HepG2 (cell line): ENCODE results near the gene CSMD2. TPM values are rescaled to one million over a fixed set of nuclear protein-coding genes. Genes with fewer than 3 reads are reported as not detected.

Experiments used
- ATAC-seq: fragments of 200-7000 bp; cut with Tn5 transposase; 3 replicates; pipeline ENCODE4 v1.9.1; 2020; ENCODE audit warnings: mild to moderate bottlenecking, moderate library complexity
- BruUV-seq: library from RNA; stranded (reverse); fragments of 400-500 nt; replicated peaks from 2 replicates; lab custom pipeline; 2021; lab: Mats Ljungman, UMichigan
- CTCF ChIA-PET: fragments of 300-600 bp; formaldehyde crosslinking; extraction: SDS; loops from one replicate; lab custom pipeline; 2021; ENCODE audit warnings: low total read pairs, inconsistent platforms, low intra/inter-chr PET ratio; lab: Yijun Ruan, JAX
- POLR2A ChIA-PET: fragments of 350-600 bp; sonication (Branson Sonifier 250); formaldehyde crosslinking; loops from one replicate; lab custom pipeline; 2020; ENCODE audit warnings: antibody characterized with exemption, inconsistent platforms; lab: Yijun Ruan, JAX
- DNase-seq: peaks from one replicate; pipeline ENCODE4 v3.0.0-alpha.2; 2015; ENCODE audit warnings: low spot score
- FAIRE-seq: peaks from 3 replicates; lab custom pipeline; 2011; peaks lifted over from hg19 to GRCh38; lab: Jason Lieb, UNC
- H2AFZ ChIP-seq: one replicate; pipeline ENCODE4 v1.6.1; 2011; ENCODE audit warnings: low read length, inconsistent platforms
- H3K27ac ChIP-seq: fragments of 300-600 bp; 3 replicates; pipeline ENCODE4 v1.8.0; 2011; ENCODE audit warnings: mixed run types, mild to moderate bottlenecking, mixed read lengths, low read length, inconsistent platforms; ENCODE audit not compliant: insufficient read depth; ENCODE audit errors: extremely low read length
- H3K27me3 ChIP-seq, 2 experiments: fragments of 200-600 bp in 1 of 2; 2 replicates in 1 of 2; 3 replicates in 1 of 2; pipeline versions ENCODE4 v1.6.0 to v1.8.0; 2011; ENCODE audit warnings: low read length in 2 of 2, mild to moderate bottlenecking in 2 of 2, moderate library complexity in 2 of 2, inconsistent platforms in 1 of 2; ENCODE audit not compliant: insufficient read depth in 2 of 2, control insufficient read depth in 1 of 2
- H3K36me3 ChIP-seq, 2 experiments: fragments of 200-600 bp in 1 of 2; replicated peaks in 1 of 2; 2 replicates in 1 of 2; 3 replicates in 1 of 2; pipeline versions ENCODE4 v1.5.1 to v1.8.0; 2011; ENCODE audit warnings: low read length in 2 of 2, inconsistent platforms in 1 of 2; ENCODE audit not compliant: insufficient read depth in 2 of 2, control insufficient read depth in 1 of 2
- H3K4me1 ChIP-seq: 2 replicates; pipeline ENCODE4 v1.5.1; 2012; ENCODE audit warnings: low read length, inconsistent platforms; ENCODE audit not compliant: insufficient read depth
- H3K4me2 ChIP-seq: 2 replicates; pipeline ENCODE4 v1.6.0; 2011; ENCODE audit warnings: low read depth, low read length, inconsistent platforms
- H3K4me3 ChIP-seq, 3 experiments: fragments of 200-600 bp in 1 of 3; sonication (generic), shearing (Covaris generic) in 1 of 3; replicated peaks in 1 of 3; 2 replicates each; pipeline ENCODE4 v1.5.1; 2011 to 2016; ENCODE audit warnings: low read length in 3 of 3, inconsistent platforms in 2 of 3, low read depth in 2 of 3, mild to moderate bottlenecking in 2 of 3, control low read depth in 1 of 3, mixed read lengths in 1 of 3; ENCODE audit not compliant: insufficient read depth in 1 of 3
- H3K79me2 ChIP-seq: one replicate; pipeline ENCODE4 v1.6.1; 2011; ENCODE audit warnings: low read length, inconsistent platforms; ENCODE audit not compliant: insufficient read depth
- H3K9ac ChIP-seq: 2 replicates; pipeline ENCODE4 v1.6.0; 2011; ENCODE audit warnings: mild to moderate bottlenecking, low read depth, low read length, inconsistent platforms; ENCODE audit not compliant: insufficient read depth
- H3K9me3 ChIP-seq: 2 replicates; pipeline ENCODE4 v1.5.1; 2012; ENCODE audit warnings: mild to moderate bottlenecking, low read length
- H4K20me1 ChIP-seq: 2 replicates; pipeline ENCODE4 v1.6.0; 2011; ENCODE audit warnings: inconsistent platforms, mild to moderate bottlenecking, low read length, moderate library complexity; ENCODE audit not compliant: insufficient read depth
- ASH2L ChIP-seq: fragments of 300-600, 200-600 bp; sonication (generic); IDR thresholded peaks from 2 replicates; pipeline ENCODE4 v1.7.0; 2017; ENCODE audit warnings: low read depth, mild to moderate bottlenecking, moderate library complexity, mixed read lengths, low read length; ENCODE audit not compliant: insufficient read length
- KMT2B ChIP-seq: IDR thresholded peaks from 2 replicates; pipeline ENCODE4 v1.6.1; 2016; ENCODE audit warnings: missing genetic modification reagents, missing compliant biosample characterization
- MIER3 ChIP-seq: IDR thresholded peaks from 2 replicates; pipeline ENCODE4 v1.6.1; 2016; ENCODE audit warnings: missing compliant biosample characterization, borderline replicate concordance
- NR2F6 ChIP-seq, 2 experiments: IDR thresholded peaks; 2 replicates each; pipeline ENCODE4 v1.6.1; 2016; ENCODE audit warnings: antibody characterized with exemption in 1 of 2, mild to moderate bottlenecking in 1 of 2
- RBFOX2 ChIP-seq: fragments of 200-400 bp; formaldehyde crosslinking; IDR thresholded peaks from 2 replicates; pipeline ENCODE4 v1.6.1; 2017; ENCODE audit warnings: low read depth, mild to moderate bottlenecking, low read length
- TEAD3 ChIP-seq: optimal IDR thresholded peaks from 2 replicates; pipeline ENCODE3; 2016; ENCODE audit warnings: borderline replicate concordance
- ZNF124 ChIP-seq: sonication (generic); formaldehyde crosslinking; IDR thresholded peaks from 2 replicates; pipeline ENCODE4 v1.4.0; 2020; ENCODE audit warnings: missing genetic modification reagents
- WGBS: methylation state at CpG from one replicate; pipeline ENCODE4 v1.1.6; 2017; ENCODE audit warnings: low lambda C conversion rate; 5-methylcytosine and 5-hydroxymethylcytosine counted together
- in situ Hi-C: cut with HindIII; loops from 2 replicates; pipeline ENCODE4 v1.10.0; 2017; ENCODE audit warnings: low pct_unique_long_range_greater_than_20kb; ENCODE audit not compliant: extremely low pct_ligation_motif_present
- intact Hi-C: fragments of 100-400 bp; cut with micrococcal nuclease; formaldehyde crosslinking; loops from one replicate; pipeline ENCODE4 v1.10.0; 2022; ENCODE audit not compliant: unreplicated experiment
- polyA plus RNA-seq, 8 experiments: library from polyadenylated mRNA; depleted of rRNA in 3 of 8; stranded (reverse) in 7 of 8; unstranded in 1 of 8; fragments of >200 nt; fragmentation: Illumina TruSeq in 4 of 8; extraction: Trizol in 4 of 8; gene quantifications; 2 replicates each; pipeline versions ENCODE4 v1.2.1 to v1.2.3, GENCODE V29; 2011 to 2016; ENCODE audit warnings: low read depth in 4 of 8, missing spikeins in 1 of 8, mixed read lengths in 1 of 8; ENCODE audit not compliant: insufficient read depth in 1 of 8
- total RNA-seq, 5 experiments: library from RNA; depleted of rRNA; stranded (reverse); fragments of >200 nt; fragmentation: Illumina TruSeq; extraction: Trizol; gene quantifications; 2 replicates each; pipeline ENCODE4 v1.2.3, GENCODE V29; 2016; ENCODE audit warnings: low read depth in 1 of 5
- TF ChIP-seq, protein P1 (sequence below): IDR thresholded peaks from 2 replicates; pipeline ENCODE4 v1.6.1; 2018; ENCODE audit warnings: missing genetic modification reagents, mild to moderate bottlenecking, missing compliant biosample characterization
- TF ChIP-seq, protein P2 (sequence below): sonication (generic); formaldehyde crosslinking; IDR thresholded peaks from 2 replicates; pipeline ENCODE4 v1.4.0; 2020; ENCODE audit warnings: mild to moderate bottlenecking, low read depth, missing genetic modification reagents
- TF ChIP-seq, protein P3 (sequence below): sonication (generic); formaldehyde crosslinking; IDR thresholded peaks from 2 replicates; pipeline ENCODE4 v1.4.0; 2020; ENCODE audit warnings: missing genetic modification reagents
- TF ChIP-seq, protein P4 (sequence below): sonication (generic); formaldehyde crosslinking; IDR thresholded peaks from 2 replicates; pipeline ENCODE4 v1.5.0; 2020; ENCODE audit warnings: mild to moderate bottlenecking, missing genetic modification reagents
- TF ChIP-seq, protein P5 (sequence below): sonication (generic); formaldehyde crosslinking; conservative IDR thresholded peaks from 2 replicates; pipeline ENCODE4 v1.5.0; 2020; ENCODE audit warnings: missing genetic modification reagents
- TF ChIP-seq, protein P6 (sequence below): sonication (generic); formaldehyde crosslinking; IDR thresholded peaks from 2 replicates; pipeline ENCODE4 v1.5.0; 2020; ENCODE audit warnings: mild to moderate bottlenecking, missing genetic modification reagents

The CSMD2 gene
- total and polyA plus RNA-seq, 2 of the 13 experiments (the other 11 are each of a cell fraction or from before 2014, with no cell fraction given) = not detected

DNA sequence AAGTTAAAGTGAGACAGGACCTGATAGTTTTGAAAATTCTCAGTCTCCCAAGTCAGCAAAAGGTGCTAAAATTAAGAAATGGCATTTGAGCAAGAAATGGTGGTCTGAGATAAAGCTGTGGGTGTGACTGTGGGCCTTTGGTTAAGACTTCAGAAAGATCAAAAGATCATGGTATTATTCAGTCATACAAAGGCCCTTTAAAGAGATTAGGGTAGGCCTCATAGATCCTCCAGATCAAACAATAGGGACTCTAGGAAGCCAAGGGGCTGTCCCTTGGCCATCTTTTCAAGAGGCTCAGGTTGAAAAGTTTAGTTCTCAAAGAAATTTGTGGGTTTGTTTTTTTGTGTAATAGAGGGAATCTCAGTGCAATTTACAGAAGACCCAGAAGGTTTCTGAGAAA is 292.8 kb downstream of the CSMD2 start (continued):
- TF ChIP-seq RBFOX2 = no peak
- TF ChIP-seq, protein P1, sequence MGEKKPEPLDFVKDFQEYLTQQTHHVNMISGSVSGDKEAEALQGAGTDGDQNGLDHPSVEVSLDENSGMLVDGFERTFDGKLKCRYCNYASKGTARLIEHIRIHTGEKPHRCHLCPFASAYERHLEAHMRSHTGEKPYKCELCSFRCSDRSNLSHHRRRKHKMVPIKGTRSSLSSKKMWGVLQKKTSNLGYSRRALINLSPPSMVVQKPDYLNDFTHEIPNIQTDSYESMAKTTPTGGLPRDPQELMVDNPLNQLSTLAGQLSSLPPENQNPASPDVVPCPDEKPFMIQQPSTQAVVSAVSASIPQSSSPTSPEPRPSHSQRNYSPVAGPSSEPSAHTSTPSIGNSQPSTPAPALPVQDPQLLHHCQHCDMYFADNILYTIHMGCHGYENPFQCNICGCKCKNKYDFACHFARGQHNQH (CRISPR knock-in tag) = no peak

DNA sequence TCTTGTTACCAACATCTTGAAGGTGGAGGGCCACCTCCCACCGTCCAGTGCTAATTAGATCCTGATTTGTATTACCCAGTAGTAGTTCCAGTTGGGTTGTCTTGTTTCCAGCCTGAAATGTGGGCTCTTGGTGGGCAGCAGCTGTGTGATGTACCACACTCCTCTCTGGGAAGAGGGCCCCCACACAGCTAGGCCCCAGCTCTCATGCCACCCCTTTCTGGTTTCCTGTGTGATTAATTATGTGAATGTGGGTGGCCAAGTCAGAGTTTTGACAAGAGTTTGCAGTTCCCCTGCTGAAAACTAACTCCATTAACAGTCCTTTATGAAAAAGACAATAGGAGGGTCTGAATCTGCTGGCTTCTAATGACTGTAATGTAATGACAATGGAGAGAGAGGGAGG is 297.3 kb downstream of the CSMD2 start:
- H3K36me3 ChIP-seq = no peaks in the 10 kb centered on the region
- no peak overlapping the region for H2AFZ ChIP-seq
- H3K9ac ChIP-seq = no peak overlapping the region
- H3K4me3 ChIP-seq = no peak overlapping the region
- intact Hi-C loops = no loop called here
- H3K4me1 ChIP-seq = no peaks in the 10 kb centered on the region
- no peaks in the 10 kb centered on the region for H4K20me1 ChIP-seq
- POLR2A ChIA-PET = no interaction called here
- ATAC-seq = no peak
- no peak overlapping the region for H3K27ac ChIP-seq
- CTCF ChIA-PET = no interaction called here
- 0% methylated on average over 1 of the region's 1 CpG for WGBS
- no TSS peak for BruUV-seq
- H3K27me3 ChIP-seq = peaks cover 0 to 13% of the 10 kb centered on the region in 2 experiments; a peak in 1 of 5 replicates
- no peaks in the 10 kb centered on the region for H3K79me2 ChIP-seq
- no peaks in the 10 kb centered on the region for H3K9me3 ChIP-seq
- H3K4me2 ChIP-seq = no peak overlapping the region
- TF ChIP-seq, protein P2, sequence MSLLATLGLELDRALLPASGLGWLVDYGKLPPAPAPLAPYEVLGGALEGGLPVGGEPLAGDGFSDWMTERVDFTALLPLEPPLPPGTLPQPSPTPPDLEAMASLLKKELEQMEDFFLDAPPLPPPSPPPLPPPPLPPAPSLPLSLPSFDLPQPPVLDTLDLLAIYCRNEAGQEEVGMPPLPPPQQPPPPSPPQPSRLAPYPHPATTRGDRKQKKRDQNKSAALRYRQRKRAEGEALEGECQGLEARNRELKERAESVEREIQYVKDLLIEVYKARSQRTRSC (CRISPR knock-in tag) = no peak
- no peak for TF ChIP-seq ASH2L
- TF ChIP-seq, protein P3, sequence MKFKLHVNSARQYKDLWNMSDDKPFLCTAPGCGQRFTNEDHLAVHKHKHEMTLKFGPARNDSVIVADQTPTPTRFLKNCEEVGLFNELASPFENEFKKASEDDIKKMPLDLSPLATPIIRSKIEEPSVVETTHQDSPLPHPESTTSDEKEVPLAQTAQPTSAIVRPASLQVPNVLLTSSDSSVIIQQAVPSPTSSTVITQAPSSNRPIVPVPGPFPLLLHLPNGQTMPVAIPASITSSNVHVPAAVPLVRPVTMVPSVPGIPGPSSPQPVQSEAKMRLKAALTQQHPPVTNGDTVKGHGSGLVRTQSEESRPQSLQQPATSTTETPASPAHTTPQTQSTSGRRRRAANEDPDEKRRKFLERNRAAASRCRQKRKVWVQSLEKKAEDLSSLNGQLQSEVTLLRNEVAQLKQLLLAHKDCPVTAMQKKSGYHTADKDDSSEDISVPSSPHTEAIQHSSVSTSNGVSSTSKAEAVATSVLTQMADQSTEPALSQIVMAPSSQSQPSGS (CRISPR knock-in tag) = no peak
- TF ChIP-seq NR2F6 (IDR thresholded peaks at IDR 0.05) = no peak
- TF ChIP-seq NR2F6 (CRISPR knock-in tag; IDR thresholded peaks at IDR 0.05) = no peak
- TF ChIP-seq, protein P4, sequence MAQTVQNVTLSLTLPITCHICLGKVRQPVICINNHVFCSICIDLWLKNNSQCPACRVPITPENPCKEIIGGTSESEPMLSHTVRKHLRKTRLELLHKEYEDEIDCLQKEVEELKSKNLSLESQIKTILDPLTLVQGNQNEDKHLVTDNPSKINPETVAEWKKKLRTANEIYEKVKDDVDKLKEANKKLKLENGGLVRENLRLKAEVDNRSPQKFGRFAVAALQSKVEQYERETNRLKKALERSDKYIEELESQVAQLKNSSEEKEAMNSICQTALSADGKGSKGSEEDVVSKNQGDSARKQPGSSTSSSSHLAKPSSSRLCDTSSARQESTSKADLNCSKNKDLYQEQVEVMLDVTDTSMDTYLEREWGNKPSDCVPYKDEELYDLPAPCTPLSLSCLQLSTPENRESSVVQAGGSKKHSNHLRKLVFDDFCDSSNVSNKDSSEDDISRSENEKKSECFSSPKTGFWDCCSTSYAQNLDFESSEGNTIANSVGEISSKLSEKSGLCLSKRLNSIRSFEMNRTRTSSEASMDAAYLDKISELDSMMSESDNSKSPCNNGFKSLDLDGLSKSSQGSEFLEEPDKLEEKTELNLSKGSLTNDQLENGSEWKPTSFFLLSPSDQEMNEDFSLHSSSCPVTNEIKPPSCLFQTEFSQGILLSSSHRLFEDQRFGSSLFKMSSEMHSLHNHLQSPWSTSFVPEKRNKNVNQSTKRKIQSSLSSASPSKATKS (CRISPR knock-in tag) = no peak
- TF ChIP-seq TEAD3 (CRISPR knock-in tag) = no peak
- no peak for TF ChIP-seq ZNF124
- TF ChIP-seq, protein P5, sequence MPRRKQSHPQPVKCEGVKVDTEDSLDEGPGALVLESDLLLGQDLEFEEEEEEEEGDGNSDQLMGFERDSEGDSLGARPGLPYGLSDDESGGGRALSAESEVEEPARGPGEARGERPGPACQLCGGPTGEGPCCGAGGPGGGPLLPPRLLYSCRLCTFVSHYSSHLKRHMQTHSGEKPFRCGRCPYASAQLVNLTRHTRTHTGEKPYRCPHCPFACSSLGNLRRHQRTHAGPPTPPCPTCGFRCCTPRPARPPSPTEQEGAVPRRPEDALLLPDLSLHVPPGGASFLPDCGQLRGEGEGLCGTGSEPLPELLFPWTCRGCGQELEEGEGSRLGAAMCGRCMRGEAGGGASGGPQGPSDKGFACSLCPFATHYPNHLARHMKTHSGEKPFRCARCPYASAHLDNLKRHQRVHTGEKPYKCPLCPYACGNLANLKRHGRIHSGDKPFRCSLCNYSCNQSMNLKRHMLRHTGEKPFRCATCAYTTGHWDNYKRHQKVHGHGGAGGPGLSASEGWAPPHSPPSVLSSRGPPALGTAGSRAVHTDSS = no peak
- TF ChIP-seq KMT2B (CRISPR knock-in tag) = no peak
- no peak for TF ChIP-seq MIER3 (CRISPR knock-in tag)
- TF ChIP-seq, protein P6, sequence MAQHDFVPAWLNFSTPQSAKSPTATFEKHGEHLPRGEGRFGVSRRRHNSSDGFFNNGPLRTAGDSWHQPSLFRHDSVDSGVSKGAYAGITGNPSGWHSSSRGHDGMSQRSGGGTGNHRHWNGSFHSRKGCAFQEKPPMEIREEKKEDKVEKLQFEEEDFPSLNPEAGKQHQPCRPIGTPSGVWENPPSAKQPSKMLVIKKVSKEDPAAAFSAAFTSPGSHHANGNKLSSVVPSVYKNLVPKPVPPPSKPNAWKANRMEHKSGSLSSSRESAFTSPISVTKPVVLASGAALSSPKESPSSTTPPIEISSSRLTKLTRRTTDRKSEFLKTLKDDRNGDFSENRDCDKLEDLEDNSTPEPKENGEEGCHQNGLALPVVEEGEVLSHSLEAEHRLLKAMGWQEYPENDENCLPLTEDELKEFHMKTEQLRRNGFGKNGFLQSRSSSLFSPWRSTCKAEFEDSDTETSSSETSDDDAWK (CRISPR knock-in tag) = no peak
- TF ChIP-seq, all 625 proteins: peak for 0
- FAIRE-seq (no peak), DNase-seq (no peak)
- in situ Hi-C loops = no loop called here
